GM23248 (cell line): ENCODE data around the gene EFNB3.

Experiments
- EZH2 ChIP-seq: fragments of 200-600 bp; sonication (generic); IDR thresholded peaks from 2 replicates; pipeline ENCODE4 v1.6.1; 2018; ENCODE audit warnings: antibody characterized with exemption, mild to moderate bottlenecking; ENCODE audit not compliant: insufficient read depth, poor library complexity, severe bottlenecking
- EZH2phosphoT487 ChIP-seq: fragments of 200-600 bp; sonication (generic); IDR thresholded peaks from 2 replicates; pipeline ENCODE4 v1.6.1; 2018; ENCODE audit warnings: antibody characterized with exemption, moderate library complexity, mild to moderate bottlenecking, low read depth; ENCODE audit not compliant: insufficient read depth

DNA sequence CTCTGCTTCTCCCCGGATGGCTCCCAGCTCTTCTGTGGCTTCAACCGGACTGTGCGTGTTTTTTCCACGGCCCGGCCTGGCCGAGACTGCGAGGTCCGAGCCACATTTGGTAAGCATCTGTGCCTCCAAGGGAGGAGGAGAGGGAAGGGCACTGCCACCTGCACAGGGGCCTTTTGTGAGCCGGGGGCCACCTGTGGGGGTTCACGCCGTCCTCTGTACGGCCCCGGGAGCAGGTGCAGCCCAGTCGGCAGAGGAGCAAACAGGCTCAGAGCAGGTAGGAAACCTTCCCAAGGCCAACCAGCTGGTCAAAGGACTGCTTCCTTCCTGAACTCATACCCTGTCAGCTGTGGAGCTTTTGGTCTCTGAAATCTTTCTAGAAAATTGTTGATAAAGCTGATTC, 3.3 kb upstream of the EFNB3 start:
- no peak for TF ChIP-seq EZH2phosphoT487
- no peak for TF ChIP-seq EZH2
